Rectal smooth muscle tissue (tissue), 1 donor: ENCODE data around the gene POLR1F.

Experiments
- H3K27ac ChIP-seq: one replicate; pipeline ENCODE4 v1.7.0; 2013; ENCODE audit warnings: low read depth, low read length, inconsistent platforms
- H3K27me3 ChIP-seq: one replicate; pipeline ENCODE4 v1.7.0; 2013; ENCODE audit warnings: low read length; ENCODE audit not compliant: control insufficient read depth, insufficient read depth
- H3K36me3 ChIP-seq: one replicate; pipeline ENCODE4 v1.7.0; 2013; ENCODE audit warnings: low read length; ENCODE audit not compliant: control insufficient read depth, insufficient read depth
- H3K4me1 ChIP-seq: one replicate; pipeline ENCODE4 v1.7.0; 2013; ENCODE audit warnings: low read length; ENCODE audit not compliant: control insufficient read depth, insufficient read depth
- H3K4me3 ChIP-seq: one replicate; pipeline ENCODE4 v1.7.0; 2013; ENCODE audit warnings: low read length
- H3K9ac ChIP-seq: one replicate; pipeline ENCODE4 v1.7.0; 2013; ENCODE audit warnings: low read length

Gene POLR1F

GRCh38 chr7:19665399-19666008 lies 43.3 kb downstream of the POLR1F start:
- H3K9ac ChIP-seq, result no peak overlapping the region
- no peaks in the 10 kb centered on the region for H3K27me3 ChIP-seq
- no peak overlapping the region for H3K4me3 ChIP-seq
- H3K4me1 ChIP-seq, result no peaks in the 10 kb centered on the region
- H3K36me3 ChIP-seq, result no peaks in the 10 kb centered on the region
- no peak overlapping the region for H3K27ac ChIP-seq

DNA sequence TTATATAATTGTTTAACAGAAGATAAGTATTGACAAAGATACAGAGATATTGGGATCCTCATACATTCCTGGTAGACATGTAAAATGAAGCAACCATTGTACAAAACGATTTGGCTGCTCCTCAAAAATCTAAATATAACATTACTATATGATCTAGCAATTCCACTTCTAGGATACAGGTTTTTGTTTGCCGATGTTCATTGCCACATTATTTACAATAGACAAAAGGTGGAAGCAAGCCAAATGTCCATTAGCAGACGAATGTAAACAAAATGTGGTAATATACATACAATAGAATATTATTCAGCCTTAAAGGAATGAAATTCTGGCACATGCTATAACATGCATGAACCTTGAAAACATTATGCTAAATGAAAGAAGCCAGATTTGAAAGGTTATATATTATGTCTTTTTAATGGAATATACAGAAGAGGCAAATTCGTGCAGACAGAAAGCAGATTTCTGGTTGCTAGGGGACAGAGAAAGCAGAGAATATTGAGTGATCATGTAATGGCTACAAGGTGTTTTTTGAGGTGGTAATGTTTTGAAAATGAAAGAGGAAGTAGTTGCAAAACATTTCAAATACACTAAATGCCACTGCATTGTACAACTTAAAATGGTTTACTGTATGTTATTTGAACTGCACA lies 44.9 kb downstream of the POLR1F start:
- no peaks in the 10 kb centered on the region for H3K27me3 ChIP-seq
- no peaks in the 10 kb centered on the region for H3K4me1 ChIP-seq
- no peak overlapping the region for H3K9ac ChIP-seq
- no peak overlapping the region for H3K4me3 ChIP-seq
- no peaks in the 10 kb centered on the region for H3K36me3 ChIP-seq
- no peak overlapping the region for H3K27ac ChIP-seq

GRCh38 chr7:19648791-19649190 lies 60.0 kb downstream of the POLR1F start:
- no peak overlapping the region for H3K9ac ChIP-seq
- no peak overlapping the region for H3K4me3 ChIP-seq
- H3K27me3 ChIP-seq, result no peaks in the 10 kb centered on the region
- no peaks in the 10 kb centered on the region for H3K36me3 ChIP-seq
- H3K4me1 ChIP-seq, result no peaks in the 10 kb centered on the region
- no peak overlapping the region for H3K27ac ChIP-seq
